H1 (cell line): Measurements from ENCODE around the gene QSER1. TPM values are rescaled to one million over a fixed set of nuclear protein-coding genes. Genes with fewer than 3 reads are reported as not detected.

Experiments
- CBX5 ChIP-seq: fragments of 300-800, 300-1000 bp; sonication (generic); IDR thresholded peaks from 2 replicates; pipeline ENCODE4 v1.7.1; 2016; ENCODE audit warnings: antibody characterized with exemption, low read length, low read depth
- CHD7 ChIP-seq: fragments of 300-600 bp; sonication (generic); IDR thresholded peaks from 2 replicates; pipeline ENCODE4 v1.7.1; 2012; ENCODE audit warnings: low read length, moderate library complexity, mild to moderate bottlenecking, inconsistent platforms; ENCODE audit not compliant: insufficient replicate concordance
- EZH2 ChIP-seq: fragments of 200-600 bp; sonication (generic); IDR thresholded peaks from 2 replicates; pipeline ENCODE4 v1.7.1; 2012; ENCODE audit warnings: low read depth, mild to moderate bottlenecking, moderate library complexity, low read length, inconsistent platforms; ENCODE audit not compliant: severe bottlenecking
- KDM1A ChIP-seq: fragments of 200-600, 300-600 bp; sonication (generic); IDR thresholded peaks from 2 replicates; pipeline ENCODE4 v1.7.1; 2016; ENCODE audit warnings: mild to moderate bottlenecking, low read length, borderline replicate concordance
- KDM4A ChIP-seq: IDR thresholded peaks from one replicate; pipeline ENCODE4 v1.7.1; 2012; ENCODE audit warnings: low read depth, mild to moderate bottlenecking, moderate library complexity, low read length, inconsistent platforms; ENCODE audit not compliant: severe bottlenecking
- POLR2AphosphoS5 ChIP-seq: IDR thresholded peaks from 2 replicates; pipeline ENCODE4 v1.6.1; 2011; ENCODE audit warnings: low read depth, low read length
- RNF2 ChIP-seq: fragments of 200-900, 300-1000 bp; sonication (generic); IDR thresholded peaks from 2 replicates; pipeline ENCODE4 v1.7.1; 2016; ENCODE audit warnings: borderline replicate concordance, low read depth, mild to moderate bottlenecking, antibody characterized with exemption, low read length; ENCODE audit not compliant: poor library complexity, severe bottlenecking; ENCODE audit errors: missing control alignments
- RXRA ChIP-seq: IDR thresholded peaks from 2 replicates; pipeline ENCODE4 v1.6.1; 2011; ENCODE audit warnings: low read depth, mild to moderate bottlenecking, low read length, moderate library complexity; ENCODE audit not compliant: insufficient read depth
- SIRT6 ChIP-seq: IDR thresholded peaks from one replicate; pipeline ENCODE4 v1.7.1; 2012; ENCODE audit warnings: low read length, inconsistent platforms
- SP1 ChIP-seq: IDR thresholded peaks from 2 replicates; pipeline ENCODE4 v1.6.1; 2011; ENCODE audit warnings: low read depth, low read length
- TEAD4 ChIP-seq: IDR thresholded peaks from 2 replicates; pipeline ENCODE4 v1.6.1; 2012; ENCODE audit warnings: low read depth, low read length, inconsistent platforms, mixed read lengths
- polyA plus RNA-seq, 7 experiments: library from polyadenylated mRNA; depleted of rRNA in 3 of 7; stranded (reverse) in 5 of 7; unstranded in 2 of 7; fragments of >200 nt in 5 of 7; fragments of 200-250 nt in 2 of 7; gene quantifications; 1 replicate in 5 of 7; 2 replicates in 1 of 7; 4 replicates in 1 of 7; pipeline versions ENCODE4 v1.2.1 to v1.2.3, GENCODE V29; 2011 to 2013; ENCODE audit warnings: missing spikeins in 2 of 7, mixed read lengths in 2 of 7
- total RNA-seq: library from RNA; stranded (reverse); fragmentation: NEBNext Ultra II Directional; extraction: Animal tissue kit (Norgen Biotek cat#: 25700); gene quantifications from 2 replicates; pipeline ENCODE4 v1.2.1, GENCODE V29; 2021

The QSER1 gene
- total and polyA plus RNA-seq, 2 of the 8 experiments (the other 6 are each of a cell fraction or from before 2014, with no cell fraction given): 29.3 to 117 TPM

DNA sequence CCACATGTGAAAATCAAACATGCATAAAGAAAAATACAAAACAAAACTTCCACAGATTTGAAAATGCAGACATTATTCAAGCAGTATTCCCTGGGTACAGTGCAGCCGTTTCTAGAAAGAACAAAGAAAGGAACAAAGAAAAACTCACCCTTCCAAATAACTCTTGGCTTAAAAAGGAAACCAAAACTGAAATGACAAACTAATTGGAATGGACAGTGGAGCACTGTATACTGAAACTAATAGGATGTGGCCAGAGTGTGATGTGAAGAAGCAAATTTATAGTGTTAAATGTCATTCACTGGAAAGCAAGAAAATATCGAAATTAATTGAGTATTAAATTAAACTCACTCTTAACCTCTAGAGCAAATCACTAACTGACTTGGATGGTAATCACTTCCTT lies 55.4 kb downstream of the QSER1 start (continued):
- TF ChIP-seq CHD7: no peak
- no peak for TF ChIP-seq TEAD4
- TF ChIP-seq RXRA: no peak
- TF ChIP-seq KDM1A: no peak
- no peak for TF ChIP-seq CBX5
- no peak for TF ChIP-seq SIRT6
- TF ChIP-seq EZH2: no peak
- TF ChIP-seq POLR2AphosphoS5: no peak
- no peak for TF ChIP-seq KDM4A
- TF ChIP-seq RNF2: no peak
- no peak for TF ChIP-seq SP1
